HG03460 (cell line): ENCODE measurements around the gene MOSMO.
"Not testable (repeated sequence)": the region's sequence is repeated elsewhere in the genome, so short reads cannot be mapped to it uniquely, and the experiment has no call there.

Experiments used
- ATAC-seq: cut with Tn5 transposase; IDR thresholded peaks from one replicate; pipeline ENCODE4 v1.9.1; 2021; ENCODE audit not compliant: unreplicated experiment

MOSMO gene

GRCh38 chr16:22091721-22092120 is 83.8 kb downstream of the MOSMO start:
- no peak for ATAC-seq

- ATAC-seq: no peak
These were observed 84.4 kb downstream of the MOSMO start, which contains the start of gene VWA3A for GRCh38 chr16:22092143-22092933. Gene VWA3A, plus strand, starts transcription at chr16:22092541. Its CDS starts 97 bp downstream, at chr16:22092638.

GRCh38 chr16:22093331-22093730 is 85.4 kb downstream of the MOSMO start:
- no peak for ATAC-seq

GRCh38 chr16:22093996-22094395 is 86.1 kb downstream of the MOSMO start:
- no peak for ATAC-seq

GRCh38 chr16:22098405-22099255 is 90.7 kb downstream of the MOSMO start:
- no peak for ATAC-seq

GRCh38 chr16:22099256-22099975 is 91.5 kb downstream of the MOSMO start:
- ATAC-seq: no peak

GRCh38 chr16:22103441-22103840 is 95.5 kb downstream of the MOSMO start:
- no peak for ATAC-seq

- ATAC-seq: no peak
These were observed 101.5 kb downstream of the MOSMO start for GRCh38 chr16:22109258-22109898.

- ATAC-seq: not testable (repeated sequence)
These were observed 103.7 kb downstream of the MOSMO start for GRCh38 chr16:22111629-22112028.

- ATAC-seq: no peak
These were observed 108.3 kb downstream of the MOSMO start for GRCh38 chr16:22116095-22116700.

GRCh38 chr16:22117609-22118008 is 109.7 kb downstream of the MOSMO start:
- no peak for ATAC-seq

GRCh38 chr16:22120440-22120839 is 112.5 kb downstream of the MOSMO start:
- ATAC-seq: no peak

GRCh38 chr16:22122239-22122638 is 114.3 kb downstream of the MOSMO start:
- ATAC-seq: no peak

- ATAC-seq: no peak
These were observed 115.2 kb downstream of the MOSMO start for GRCh38 chr16:22123146-22123545.

- ATAC-seq: no peak
These were observed 116.0 kb downstream of the MOSMO start for GRCh38 chr16:22123759-22124490.

- no peak for ATAC-seq
These were observed 116.8 kb downstream of the MOSMO start for GRCh38 chr16:22124583-22125284.

GRCh38 chr16:22126037-22126558 is 118.2 kb downstream of the MOSMO start:
- ATAC-seq: no peak

GRCh38 chr16:22128537-22128936 is 120.6 kb downstream of the MOSMO start:
- not testable (repeated sequence) for ATAC-seq

- no peak for ATAC-seq
These were observed 122.6 kb downstream of the MOSMO start for GRCh38 chr16:22130528-22130927.
